ENCODE results near the gene CKAP5. TPM values are rescaled to one million over a fixed set of nuclear protein-coding genes. Genes with fewer than 3 reads are reported as not detected.

Gene CKAP5
- polyA plus RNA-seq (68.3 to 96.4 TPM (median 87.5 TPM) in 3 replicates), polyA minus RNA-seq (54.4 to 201 TPM (median 87.0 TPM) in 3 replicates)
- 45.4 TPM for polyA plus RNA-seq (2011; ENCODE audit: low read depth)
- 35.6 and 62.7 TPM in 2 replicates for polyA plus RNA-seq (2011; cell fraction: cytosol; rRNA removed)
- 94.5 and 97.0 TPM in 2 replicates for polyA plus RNA-seq (2011; cell fraction: nucleus; rRNA removed)
- 23.6 and 53.4 TPM in 2 replicates for polyA plus RNA-seq (2012; ENCODE audit: low replicate concordance)
- 47.2 TPM for polyA minus RNA-seq (2011; cell fraction: cytosol; rRNA and poly(A)+ RNA removed)
- polyA minus RNA-seq (2011; cell fraction: nucleus; rRNA and poly(A)+ RNA removed): 80.5 and 148 TPM in 2 replicates

GRCh38 chr11:46845740-46846509 is at the start of gene CKAP5:
Gene CKAP5 (minus strand): TSS chr11:46846280. CDS start chr11:46821231, 25,049 bp downstream.
- peak within 1 kb of the TSS; percentile 83 for H3K9ac ChIP-seq (ENCODE audit: control insufficient read depth, extremely low read depth, insufficient read depth, low read length)
- dilution Hi-C loops (cut with MboI; ENCODE audit: extremely low pct_ligation_motif_present, low sequenced_read_pairs): no loop called here
- peaks cover 0 to 1% of the 10 kb centered on the region in 2 experiments for H3K36me3 ChIP-seq (ENCODE audit: control insufficient read depth in 2 of 2, extremely low read depth in 1 of 2, insufficient read depth in 2 of 2, low read length in 2 of 2)
- H4K20me1 ChIP-seq (ENCODE audit: control insufficient read depth, extremely low read depth, insufficient read depth, low read length): no peaks in the 10 kb centered on the region
- TF ChIP-seq CTCF (optimal IDR thresholded peaks at IDR 0.05 in 1 of 3, IDR thresholded peaks at IDR 0.05 in 1 of 3, conservative IDR thresholded peaks at IDR 0.05 in 1 of 3; ENCODE audit: extremely low read depth in 1 of 3, insufficient read depth in 2 of 3, low read length in 3 of 3) (no peak), EZH2 (IDR thresholded peaks at IDR 0.05; ENCODE audit: low read length) (no peak)
- peaks cover 13% of the 10 kb centered on the region for H3K4me1 ChIP-seq (ENCODE audit: control insufficient read depth, extremely low read depth, insufficient read depth, low read length)
- no peaks in the 10 kb centered on the region for H3K27me3 ChIP-seq (ENCODE audit: control insufficient read depth, extremely low read depth, insufficient read depth, low read length)
- H3K4me3 ChIP-seq (ENCODE audit: control insufficient read depth in 2 of 3, extremely low read depth in 1 of 3, insufficient read depth in 2 of 3, low read depth in 1 of 3, low read length in 3 of 3): peak within 1 kb of the TSS; percentile 62 to 87 (median 72)
- peaks cover 50% of the 10 kb centered on the region for H3K79me2 ChIP-seq (ENCODE audit: control insufficient read depth, insufficient read depth, low read length)
- FAIRE-seq (no peak), DNase-seq (ENCODE audit: low read depth, low spot score) (no peak)
- H3K4me2 ChIP-seq (ENCODE audit: control insufficient read depth, extremely low read depth, insufficient read depth, low read depth, low read length): peak within 1 kb of the TSS; percentile 87
- H3K27ac ChIP-seq (ENCODE audit: control insufficient read depth, insufficient read depth, low read length): peak within 1 kb of the TSS; percentile 76
- no peaks in the 10 kb centered on the region for H3K9me3 ChIP-seq (ENCODE audit: control insufficient read depth, low read depth, low read length)
- H2AFZ ChIP-seq (ENCODE audit: control insufficient read depth, low read length): peak within 1 kb of the TSS; percentile 80
- no peaks in the 10 kb centered on the region for H3K9me1 ChIP-seq (ENCODE audit: control insufficient read depth, extremely low read depth, insufficient read depth, low read length)

- DNase-seq (ENCODE audit: low read depth, low spot score) (no peak), FAIRE-seq (no peak)
- Histone ChIP-seq H3K4me3 (ENCODE audit: control insufficient read depth in 2 of 3, extremely low read depth in 1 of 3, insufficient read depth in 2 of 3, low read depth in 1 of 3, low read length in 3 of 3) (no peak overlapping the region), H3K27ac (ENCODE audit: control insufficient read depth, insufficient read depth, low read length) (no peak overlapping the region), H3K9me1 (ENCODE audit: control insufficient read depth, extremely low read depth, insufficient read depth, low read length) (no peaks in the 10 kb centered on the region), H3K4me2 (ENCODE audit: control insufficient read depth, extremely low read depth, insufficient read depth, low read depth, low read length) (no peak overlapping the region), H3K36me3 (ENCODE audit: control insufficient read depth in 2 of 2, extremely low read depth in 1 of 2, insufficient read depth in 2 of 2, low read length in 2 of 2) (peaks cover 5 to 10% of the 10 kb centered on the region in 2 experiments), H3K9ac (ENCODE audit: control insufficient read depth, extremely low read depth, insufficient read depth, low read length) (no peak overlapping the region), H3K79me2 (ENCODE audit: control insufficient read depth, insufficient read depth, low read length) (no peaks in the 10 kb centered on the region), H4K20me1 (ENCODE audit: control insufficient read depth, extremely low read depth, insufficient read depth, low read length) (no peaks in the 10 kb centered on the region), H3K4me1 (ENCODE audit: control insufficient read depth, extremely low read depth, insufficient read depth, low read length) (no peaks in the 10 kb centered on the region), H2AFZ (ENCODE audit: control insufficient read depth, low read length) (no peak overlapping the region), H3K27me3 (ENCODE audit: control insufficient read depth, extremely low read depth, insufficient read depth, low read length) (no peaks in the 10 kb centered on the region), H3K9me3 (ENCODE audit: control insufficient read depth, low read depth, low read length) (no peaks in the 10 kb centered on the region)
- no peak for TF ChIP-seq CTCF (optimal IDR thresholded peaks at IDR 0.05 in 1 of 3, IDR thresholded peaks at IDR 0.05 in 1 of 3, conservative IDR thresholded peaks at IDR 0.05 in 1 of 3; ENCODE audit: extremely low read depth in 1 of 3, insufficient read depth in 2 of 3, low read length in 3 of 3)
- TF ChIP-seq EZH2 (IDR thresholded peaks at IDR 0.05; ENCODE audit: low read length): no peak
- dilution Hi-C loops (cut with MboI; ENCODE audit: extremely low pct_ligation_motif_present, low sequenced_read_pairs): no loop called here
These were observed 49.7 kb upstream of the CKAP5 start for GRCh38 chr11:46895821-46896220.
